Fibroblast of the conjunctiva (primary cell): ENCODE data around the gene MOB3A.
A peak's percentile ranks its signal among the peaks of the same experiment; 100 is the strongest.

Experiments used
- DNase-seq: peaks from one replicate; pipeline ENCODE4 v3.0.0-alpha.2; 2010; ENCODE audit warnings: low read depth

MOB3A gene

GRCh38 chr19:2058570-2059421 is 37.3 kb downstream of the MOB3A start:
- DNase-seq: no peak

GRCh38 chr19:2057484-2058469 is 38.3 kb downstream of the MOB3A start:
- no peak for DNase-seq

- DNase-seq: no peak
Measured at GRCh38 chr19:2056837-2057192, 39.3 kb downstream of the MOB3A start.

- peak; percentile 88 for DNase-seq
Measured at GRCh38 chr19:2055931-2056836, 39.9 kb downstream of the MOB3A start.

GRCh38 chr19:2054763-2055162 is 41.4 kb downstream of the MOB3A start:
- DNase-seq: no peak

GRCh38 chr19:2053601-2054389 is 42.3 kb downstream of the MOB3A start:
- no peak for DNase-seq

- DNase-seq: no peak
Measured at GRCh38 chr19:2051773-2052704, 44.1 kb downstream of the MOB3A start.

- DNase-seq: no peak
Measured at GRCh38 chr19:2050991-2051772, 44.9 kb downstream of the MOB3A start, which contains the start of gene MKNK2. TSS of gene MKNK2 (minus strand) at chr19:2051244. CDS start at chr19:2050851, 393 bp downstream.

GRCh38 chr19:2050349-2050990 is 45.7 kb downstream of the MOB3A start:
- DNase-seq: no peak

GRCh38 chr19:2049741-2050348 is 46.3 kb downstream of the MOB3A start:
- no peak for DNase-seq

- DNase-seq: no peak
Measured at GRCh38 chr19:2048959-2049740, 47.0 kb downstream of the MOB3A start.

- DNase-seq: no peak
Measured at GRCh38 chr19:2048104-2048958, 47.8 kb downstream of the MOB3A start.

- no peak for DNase-seq
Measured at GRCh38 chr19:2047449-2048103, 48.5 kb downstream of the MOB3A start.

GRCh38 chr19:2047076-2047448 is 49.1 kb downstream of the MOB3A start:
- DNase-seq: no peak

GRCh38 chr19:2046046-2046907 is 49.8 kb downstream of the MOB3A start:
- no peak for DNase-seq
